VCaP (cell line): ENCODE results near the gene ALPG.
"Not testable (repeated sequence)": the region's sequence is repeated elsewhere in the genome, so short reads cannot be mapped to it uniquely, and the experiment has no call there.

Experiments
- H3K27ac ChIP-seq: fragments of 450-650 bp; 2 replicates; pipeline ENCODE4 v1.5.1; 2017
- TF ChIP-seq, protein P1 (sequence below): fragments of 450-650 bp; conservative IDR thresholded peaks from 2 replicates; pipeline ENCODE4 v1.5.1; 2017; ENCODE audit warnings: mild to moderate bottlenecking, moderate library complexity

ALPG gene

DNA sequence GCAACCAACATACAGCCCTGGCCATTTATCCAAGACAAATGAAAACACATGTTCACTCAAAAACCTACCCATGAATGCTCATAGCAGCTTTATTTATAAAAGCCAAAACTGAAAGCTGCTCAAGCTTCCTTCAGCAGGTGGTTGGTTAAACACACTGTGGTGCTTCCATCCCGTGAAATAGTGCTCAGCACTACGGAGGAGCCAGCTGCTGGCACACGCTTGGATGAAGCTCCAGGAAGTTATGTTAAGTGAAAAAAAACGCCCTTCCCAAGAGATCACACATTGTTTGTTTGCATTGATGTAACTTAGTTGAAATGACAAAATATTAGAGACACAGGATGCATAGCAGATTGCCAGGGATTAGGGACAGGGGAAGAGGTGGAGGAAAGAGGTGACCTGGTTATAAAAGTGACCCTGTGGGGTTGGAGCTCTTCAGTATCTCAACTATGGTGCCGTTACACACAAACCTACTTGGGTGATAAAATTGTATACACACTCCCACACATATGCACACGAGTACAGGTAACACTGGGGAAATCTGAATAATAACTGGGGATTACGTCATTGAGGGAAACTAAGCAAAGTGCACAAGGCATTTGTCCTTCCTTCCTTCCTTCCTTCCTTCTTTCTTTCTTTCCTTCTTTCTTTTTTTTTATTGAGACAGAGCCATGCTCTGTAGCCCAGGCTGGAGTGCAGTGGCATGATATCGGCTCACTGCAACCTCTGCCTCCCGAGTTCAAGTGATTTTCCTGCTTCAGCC, 6.2 kb upstream of the ALPG start:
- H3K27ac ChIP-seq: no peak overlapping the region
- TF ChIP-seq, protein P1, sequence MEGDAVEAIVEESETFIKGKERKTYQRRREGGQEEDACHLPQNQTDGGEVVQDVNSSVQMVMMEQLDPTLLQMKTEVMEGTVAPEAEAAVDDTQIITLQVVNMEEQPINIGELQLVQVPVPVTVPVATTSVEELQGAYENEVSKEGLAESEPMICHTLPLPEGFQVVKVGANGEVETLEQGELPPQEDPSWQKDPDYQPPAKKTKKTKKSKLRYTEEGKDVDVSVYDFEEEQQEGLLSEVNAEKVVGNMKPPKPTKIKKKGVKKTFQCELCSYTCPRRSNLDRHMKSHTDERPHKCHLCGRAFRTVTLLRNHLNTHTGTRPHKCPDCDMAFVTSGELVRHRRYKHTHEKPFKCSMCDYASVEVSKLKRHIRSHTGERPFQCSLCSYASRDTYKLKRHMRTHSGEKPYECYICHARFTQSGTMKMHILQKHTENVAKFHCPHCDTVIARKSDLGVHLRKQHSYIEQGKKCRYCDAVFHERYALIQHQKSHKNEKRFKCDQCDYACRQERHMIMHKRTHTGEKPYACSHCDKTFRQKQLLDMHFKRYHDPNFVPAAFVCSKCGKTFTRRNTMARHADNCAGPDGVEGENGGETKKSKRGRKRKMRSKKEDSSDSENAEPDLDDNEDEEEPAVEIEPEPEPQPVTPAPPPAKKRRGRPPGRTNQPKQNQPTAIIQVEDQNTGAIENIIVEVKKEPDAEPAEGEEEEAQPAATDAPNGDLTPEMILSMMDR: no peak

DNA sequence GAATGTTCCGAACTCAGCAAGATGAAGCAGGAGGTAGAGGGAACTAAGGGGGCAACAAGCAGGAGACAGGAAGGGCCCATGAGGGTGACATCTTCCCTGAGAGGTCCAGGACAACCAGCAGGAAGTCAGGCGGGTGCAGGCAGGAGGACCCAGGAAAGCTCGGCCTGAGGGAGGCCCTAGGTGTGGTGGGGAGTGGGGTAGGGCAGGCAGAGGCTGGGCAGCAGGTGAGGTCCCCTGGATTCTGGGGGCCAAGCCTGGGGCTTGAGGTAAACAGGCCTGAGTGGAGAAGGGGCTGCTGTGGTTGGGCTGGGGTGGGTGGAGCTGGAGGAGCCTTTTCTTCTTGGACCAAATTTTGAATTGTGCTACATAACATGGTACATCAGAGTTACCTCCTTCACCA, 4.1 kb upstream of the ALPG start:
- TF ChIP-seq, protein P1: no peak
- no peak overlapping the region for H3K27ac ChIP-seq

DNA sequence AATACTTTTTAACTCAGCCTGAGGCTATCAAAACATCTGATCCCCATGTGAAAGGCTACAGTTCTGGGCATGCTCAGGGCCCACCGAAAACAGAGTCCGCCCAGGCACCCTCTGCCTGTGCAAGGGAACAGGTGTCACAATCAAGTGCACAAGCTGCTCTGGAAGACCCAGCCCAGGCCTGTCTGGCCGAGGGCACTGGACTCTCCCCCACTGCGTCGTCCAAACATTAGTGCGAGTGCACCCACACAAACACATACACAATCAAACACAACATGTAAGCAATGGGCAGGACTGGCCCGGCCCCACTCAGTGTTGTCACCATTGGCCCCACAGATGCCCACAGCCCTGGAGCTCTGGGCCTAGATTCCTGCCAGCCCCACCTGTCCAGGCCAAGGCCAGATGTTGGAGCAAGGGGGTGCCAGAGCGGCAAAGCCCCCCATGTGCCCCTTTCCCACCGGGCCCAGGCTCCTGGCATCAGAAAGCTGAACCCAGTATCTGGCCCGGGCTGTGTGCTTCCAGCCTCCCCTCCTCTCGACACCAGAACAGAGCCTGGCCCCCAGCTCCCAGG, 617 bp upstream of the ALPG start:
- TF ChIP-seq, protein P1: no peak
- no peak overlapping the region for H3K27ac ChIP-seq

DNA sequence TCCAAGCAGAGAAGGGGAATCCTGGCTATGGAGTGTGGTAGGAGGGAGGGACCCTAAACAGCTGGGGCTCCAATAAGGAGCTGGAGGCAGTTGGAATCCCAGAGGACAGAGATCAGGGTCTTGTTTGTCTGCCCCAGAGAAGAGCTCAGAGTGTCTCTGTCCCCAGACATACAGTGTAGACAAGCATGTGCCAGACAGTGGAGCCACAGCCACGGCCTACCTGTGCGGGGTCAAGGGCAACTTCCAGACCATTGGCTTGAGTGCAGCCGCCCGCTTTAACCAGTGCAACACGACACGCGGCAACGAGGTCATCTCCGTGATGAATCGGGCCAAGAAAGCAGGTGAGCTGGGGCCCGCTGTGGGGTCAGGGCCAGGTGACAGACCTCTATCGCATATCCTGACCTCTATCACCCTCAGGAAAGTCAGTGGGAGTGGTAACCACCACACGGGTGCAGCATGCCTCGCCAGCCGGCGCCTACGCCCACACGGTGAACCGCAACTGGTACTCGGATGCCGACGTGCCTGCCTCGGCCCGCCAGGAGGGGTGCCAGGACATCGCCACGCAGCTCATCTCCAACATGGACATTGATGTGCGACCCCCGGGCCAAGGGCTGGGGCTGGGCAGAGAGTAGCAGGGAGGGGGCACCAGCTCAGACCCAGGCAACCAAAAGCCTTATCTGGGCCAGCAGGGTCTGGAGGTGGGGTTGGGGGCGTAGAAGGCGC, 945 bp downstream of the ALPG start:
- not testable (repeated sequence) for H3K27ac ChIP-seq

DNA sequence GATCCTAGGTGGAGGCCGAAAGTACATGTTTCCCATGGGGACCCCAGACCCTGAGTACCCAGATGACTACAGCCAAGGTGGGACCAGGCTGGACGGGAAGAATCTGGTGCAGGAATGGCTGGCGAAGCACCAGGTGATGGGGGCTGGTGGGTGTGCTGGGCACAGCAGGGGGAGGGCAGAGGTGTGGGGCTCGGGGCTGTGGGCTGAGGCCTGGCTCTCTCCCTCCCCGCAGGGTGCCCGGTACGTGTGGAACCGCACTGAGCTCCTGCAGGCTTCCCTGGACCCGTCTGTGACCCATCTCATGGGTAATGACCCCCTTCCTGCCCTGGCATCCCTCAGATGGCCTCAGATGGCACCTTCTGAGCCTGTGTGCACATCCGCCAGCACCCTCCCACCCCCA, 1.6 kb downstream of the ALPG start:
- H3K27ac ChIP-seq: not testable (repeated sequence)

DNA sequence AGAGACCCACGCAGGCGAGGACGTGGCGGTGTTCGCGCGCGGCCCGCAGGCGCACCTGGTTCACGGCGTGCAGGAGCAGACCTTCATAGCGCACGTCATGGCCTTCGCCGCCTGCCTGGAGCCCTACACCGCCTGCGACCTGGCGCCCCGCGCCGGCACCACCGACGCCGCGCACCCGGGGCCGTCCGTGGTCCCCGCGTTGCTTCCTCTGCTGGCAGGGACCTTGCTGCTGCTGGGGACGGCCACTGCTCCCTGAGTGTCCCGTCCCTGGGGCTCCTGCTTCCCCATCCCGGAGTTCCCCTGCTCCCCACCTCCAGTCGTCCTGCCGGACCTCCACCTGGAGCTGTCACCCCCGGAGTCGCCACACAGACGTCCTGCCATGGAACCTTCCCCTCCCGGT, 3.0 kb downstream of the ALPG start:
- not testable (repeated sequence) for H3K27ac ChIP-seq

DNA sequence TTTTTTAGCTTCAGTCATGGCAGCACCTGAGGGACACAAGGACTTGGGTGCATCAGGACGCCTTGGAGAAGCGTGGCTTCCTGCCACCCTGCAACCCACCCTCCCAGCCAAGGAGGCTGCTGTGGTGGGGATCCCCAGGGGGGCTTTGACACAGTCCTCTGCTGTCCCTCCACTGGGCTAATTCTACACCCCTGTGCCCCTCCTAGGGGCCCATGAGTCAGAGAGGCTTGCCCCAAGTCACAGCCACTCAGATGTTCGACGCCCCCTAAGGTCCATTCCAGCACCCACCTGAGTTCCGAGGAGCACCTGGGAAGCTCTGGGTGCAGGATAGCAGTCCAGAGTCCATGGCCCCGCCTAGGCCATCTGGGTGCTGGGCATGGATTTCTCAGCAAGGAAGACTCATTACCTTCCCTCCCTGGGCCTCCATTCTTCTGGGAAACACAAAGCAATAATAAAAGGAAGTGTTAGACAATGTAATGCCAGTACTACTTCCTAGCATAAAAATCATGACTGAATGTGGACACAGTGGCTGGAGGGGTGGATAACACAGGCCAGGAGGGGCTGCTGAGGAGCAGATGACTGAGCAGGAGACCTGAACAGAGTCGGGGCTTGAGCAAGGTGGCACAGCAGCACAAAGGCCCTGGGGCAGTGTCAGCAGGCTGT, 3.7 kb downstream of the ALPG start:
- H3K27ac ChIP-seq: no peak overlapping the region
- TF ChIP-seq, protein P1: no peak

DNA sequence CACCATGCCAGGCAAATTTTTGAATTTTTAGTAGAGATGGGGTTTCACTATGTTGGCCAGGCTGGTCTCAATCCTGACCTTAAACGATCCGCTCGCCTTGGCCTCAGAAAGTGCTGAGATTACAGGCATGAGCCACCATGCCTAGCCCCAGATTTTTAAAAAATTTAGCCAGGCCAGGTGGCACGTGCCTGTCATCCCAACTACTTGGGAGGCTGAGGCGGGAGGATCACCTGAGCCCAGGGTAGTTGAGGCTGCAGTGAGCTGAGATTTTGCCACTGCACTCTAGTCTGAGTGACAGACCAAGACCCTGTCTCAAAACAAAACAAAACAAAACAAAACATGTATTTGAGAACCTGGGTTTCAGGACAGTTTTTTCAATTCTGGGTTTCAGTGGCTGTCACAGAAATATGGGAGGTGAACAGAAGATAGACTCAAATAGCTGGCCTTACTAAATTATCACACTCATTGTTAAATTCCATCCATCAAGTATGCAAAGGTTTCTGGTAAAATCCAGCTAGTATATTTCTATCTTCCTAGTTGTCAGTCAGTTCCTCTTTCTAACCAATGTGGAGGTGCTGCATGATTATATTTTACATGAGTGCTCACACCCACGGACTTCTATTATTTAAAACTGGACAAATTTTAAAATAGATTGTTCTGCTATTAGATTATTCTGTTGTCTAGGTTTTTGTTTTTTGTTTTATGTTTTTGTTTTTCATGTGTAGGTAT, 5.4 kb downstream of the ALPG start:
- H3K27ac ChIP-seq: no peak overlapping the region
- TF ChIP-seq, protein P1: no peak
